ENCODE data around the gene MSANTD1.
"Not testable (repeated sequence)": the region's sequence is repeated elsewhere in the genome, so short reads cannot be mapped to it uniquely, and the experiment has no call there.

MSANTD1 gene

GRCh38 chr4:3299122-3299975, 50.4 kb downstream of the MSANTD1 start:
- TF ChIP-seq ZNF70 (CRISPR knock-in tag; IDR thresholded peaks at IDR 0.05) (no peak), RARB (CRISPR knock-in tag; IDR thresholded peaks at IDR 0.05) (no peak), ARNTL (CRISPR knock-in tag; IDR thresholded peaks at IDR 0.05; ENCODE audit: borderline replicate concordance, low read depth) (no peak), GLIS3 (CRISPR knock-in tag; IDR thresholded peaks at IDR 0.05) (no peak), BACH2 (CRISPR knock-in tag; IDR thresholded peaks at IDR 0.05; ENCODE audit: borderline replicate concordance) (no peak), TOX (CRISPR knock-in tag; IDR thresholded peaks at IDR 0.05; ENCODE audit: borderline replicate concordance) (no peak), CREB5 (CRISPR knock-in tag; IDR thresholded peaks at IDR 0.05; ENCODE audit: low read depth) (no peak)
- no peak for ATAC-seq

GRCh38 chr4:3299976-3300671, 51.2 kb downstream of the MSANTD1 start:
- ATAC-seq, result no peak
- TF ChIP-seq GLIS3 (CRISPR knock-in tag; IDR thresholded peaks at IDR 0.05), result no peak
- TF ChIP-seq CREB5 (CRISPR knock-in tag; IDR thresholded peaks at IDR 0.05; ENCODE audit: low read depth), result no peak
- no peak for TF ChIP-seq ZFP30 (CRISPR knock-in tag; IDR thresholded peaks at IDR 0.05)
- TF ChIP-seq RARB (CRISPR knock-in tag; IDR thresholded peaks at IDR 0.05), result no peak
- no peak for TF ChIP-seq SNAI2 (CRISPR knock-in tag; IDR thresholded peaks at IDR 0.05)
- no peak for TF ChIP-seq OSR1 (CRISPR knock-in tag; IDR thresholded peaks at IDR 0.05)
- TF ChIP-seq TSHZ2 (CRISPR knock-in tag; IDR thresholded peaks at IDR 0.05), result no peak
- no peak for TF ChIP-seq BACH2 (CRISPR knock-in tag; IDR thresholded peaks at IDR 0.05; ENCODE audit: borderline replicate concordance)
- no peak for TF ChIP-seq PPARA (CRISPR knock-in tag; IDR thresholded peaks at IDR 0.05; ENCODE audit: borderline replicate concordance)
- TF ChIP-seq ZFP3 (CRISPR knock-in tag; IDR thresholded peaks at IDR 0.05), result no peak
- no peak for TF ChIP-seq PATZ1 (CRISPR knock-in tag; IDR thresholded peaks at IDR 0.05; ENCODE audit: borderline replicate concordance)
- TF ChIP-seq ISL1 (CRISPR knock-in tag; IDR thresholded peaks at IDR 0.05), result no peak
- TF ChIP-seq, protein P1, sequence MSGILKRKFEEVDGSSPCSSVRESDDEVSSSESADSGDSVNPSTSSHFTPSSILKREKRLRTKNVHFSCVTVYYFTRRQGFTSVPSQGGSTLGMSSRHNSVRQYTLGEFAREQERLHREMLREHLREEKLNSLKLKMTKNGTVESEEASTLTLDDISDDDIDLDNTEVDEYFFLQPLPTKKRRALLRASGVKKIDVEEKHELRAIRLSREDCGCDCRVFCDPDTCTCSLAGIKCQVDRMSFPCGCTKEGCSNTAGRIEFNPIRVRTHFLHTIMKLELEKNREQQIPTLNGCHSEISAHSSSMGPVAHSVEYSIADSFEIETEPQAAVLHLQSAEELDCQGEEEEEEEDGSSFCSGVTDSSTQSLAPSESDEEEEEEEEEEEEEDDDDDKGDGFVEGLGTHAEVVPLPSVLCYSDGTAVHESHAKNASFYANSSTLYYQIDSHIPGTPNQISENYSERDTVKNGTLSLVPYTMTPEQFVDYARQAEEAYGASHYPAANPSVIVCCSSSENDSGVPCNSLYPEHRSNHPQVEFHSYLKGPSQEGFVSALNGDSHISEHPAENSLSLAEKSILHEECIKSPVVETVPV (CRISPR knock-in tag; IDR thresholded peaks at IDR 0.05), result no peak
- TF ChIP-seq ZC3H10 (CRISPR knock-in tag; IDR thresholded peaks at IDR 0.05), result no peak
- TF ChIP-seq ZNF565 (CRISPR knock-in tag; conservative IDR thresholded peaks at IDR 0.05; ENCODE audit: low read depth), result no peak
- TF ChIP-seq ZNF8 (CRISPR knock-in tag; IDR thresholded peaks at IDR 0.05), result no peak

DNA sequence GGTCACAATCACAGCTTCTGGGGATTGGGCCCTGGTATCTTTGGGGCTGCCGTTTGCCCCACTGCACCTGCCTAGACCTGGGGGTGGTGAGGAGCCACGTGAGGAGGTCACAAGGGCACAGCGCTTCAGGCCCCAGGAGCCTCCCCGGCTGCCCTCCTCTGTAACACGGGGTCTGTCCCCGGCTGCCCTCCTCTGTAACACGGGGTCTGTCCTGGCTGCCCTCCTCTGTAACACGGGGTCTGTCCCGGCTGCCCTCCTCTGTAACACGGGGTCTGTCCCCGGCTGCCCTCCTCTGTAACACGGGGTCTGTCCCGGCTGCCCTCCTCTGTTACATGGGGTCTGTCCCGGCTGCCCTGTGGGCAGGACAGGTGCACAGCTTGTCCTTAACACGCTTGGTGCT, 51.9 kb downstream of the MSANTD1 start:
- ATAC-seq, result not testable (repeated sequence)

Data from SK-N-SH treated with all-trans-retinoic acid at 6 μM for 48 hours (cell line).